Measurements from ENCODE around the gene KRT74. TPM values are rescaled to one million over a fixed set of nuclear protein-coding genes. Genes with fewer than 3 reads are reported as not detected.

Gene KRT74
- total and polyA plus RNA-seq, 10 donors: not detected

DNA sequence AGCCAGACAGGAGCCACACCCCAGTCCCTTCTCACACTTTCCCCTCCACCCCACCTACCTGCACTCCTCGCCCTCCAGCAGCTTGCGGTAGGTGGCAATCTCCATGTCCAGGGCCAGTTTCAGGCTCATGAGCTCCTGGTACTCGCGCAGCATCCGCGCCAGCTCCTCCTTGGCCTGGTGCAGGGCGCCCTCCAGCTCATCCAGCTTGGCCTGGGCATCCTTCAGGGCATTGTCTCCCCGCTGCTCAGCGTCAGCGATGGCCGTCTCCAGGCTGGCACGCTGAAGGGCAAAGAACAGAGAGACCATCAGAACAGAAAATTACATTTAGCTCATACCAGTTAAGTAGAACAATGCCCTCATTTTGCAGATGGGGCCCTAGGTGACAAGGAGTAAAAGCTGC is 5.5 kb downstream of the KRT74 start:
- no peaks in the 10 kb centered on the region for H3K9me3 ChIP-seq
- intact Hi-C loops (cut with DNase I; ENCODE audit: low total_unique reads): no loop called here
- H3K27me3 ChIP-seq (replicated peaks in 1 of 7): peaks cover 0 to 48% (median 0%) of the 10 kb centered on the region in 7 donors
- no peaks in the 10 kb centered on the region for H3K4me1 ChIP-seq
- no peaks in the 10 kb centered on the region for H3K36me3 ChIP-seq
- H3K27ac ChIP-seq: no peak overlapping the region
- H3K4me3 ChIP-seq: no peak overlapping the region
- WGBS, 5 donors: 87 to 97% (median 95%) methylated on average over 12 of the region's 12 CpGs
- TF ChIP-seq POLR2A (IDR thresholded peaks at IDR 0.05): no peak
- TF ChIP-seq, protein P1, sequence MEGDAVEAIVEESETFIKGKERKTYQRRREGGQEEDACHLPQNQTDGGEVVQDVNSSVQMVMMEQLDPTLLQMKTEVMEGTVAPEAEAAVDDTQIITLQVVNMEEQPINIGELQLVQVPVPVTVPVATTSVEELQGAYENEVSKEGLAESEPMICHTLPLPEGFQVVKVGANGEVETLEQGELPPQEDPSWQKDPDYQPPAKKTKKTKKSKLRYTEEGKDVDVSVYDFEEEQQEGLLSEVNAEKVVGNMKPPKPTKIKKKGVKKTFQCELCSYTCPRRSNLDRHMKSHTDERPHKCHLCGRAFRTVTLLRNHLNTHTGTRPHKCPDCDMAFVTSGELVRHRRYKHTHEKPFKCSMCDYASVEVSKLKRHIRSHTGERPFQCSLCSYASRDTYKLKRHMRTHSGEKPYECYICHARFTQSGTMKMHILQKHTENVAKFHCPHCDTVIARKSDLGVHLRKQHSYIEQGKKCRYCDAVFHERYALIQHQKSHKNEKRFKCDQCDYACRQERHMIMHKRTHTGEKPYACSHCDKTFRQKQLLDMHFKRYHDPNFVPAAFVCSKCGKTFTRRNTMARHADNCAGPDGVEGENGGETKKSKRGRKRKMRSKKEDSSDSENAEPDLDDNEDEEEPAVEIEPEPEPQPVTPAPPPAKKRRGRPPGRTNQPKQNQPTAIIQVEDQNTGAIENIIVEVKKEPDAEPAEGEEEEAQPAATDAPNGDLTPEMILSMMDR (IDR thresholded peaks at IDR 0.05 in 8 of 11, conservative IDR thresholded peaks at IDR 0.05 in 3 of 11): no peak
- TF ChIP-seq POLR2AphosphoS5 (IDR thresholded peaks at IDR 0.05): no peak
- DNase-seq: no peak

DNA sequence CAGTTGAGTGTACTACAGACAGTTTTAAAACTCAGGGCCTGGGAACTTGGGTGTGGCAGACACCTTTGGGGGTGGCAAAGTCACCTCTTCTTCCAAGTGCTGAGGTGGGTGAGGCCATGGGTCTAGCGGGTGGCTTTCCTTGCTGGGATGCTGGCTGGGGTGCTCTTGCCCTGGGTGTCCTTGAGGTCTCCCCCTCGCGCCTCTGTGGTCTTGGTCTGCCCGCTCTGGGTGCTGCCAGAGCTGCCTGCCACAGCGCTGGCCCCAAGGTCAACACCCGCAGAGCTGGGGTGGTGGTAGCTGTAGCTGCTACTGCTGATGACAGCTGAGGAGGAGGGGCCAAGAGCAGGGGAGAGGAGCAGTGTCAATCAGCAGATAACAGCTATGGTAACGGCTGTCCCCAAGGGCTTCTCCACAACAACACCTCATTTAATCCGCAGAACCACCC is 6.8 kb downstream of the KRT74 start:
- TF ChIP-seq, protein P1 (IDR thresholded peaks at IDR 0.05 in 8 of 11, conservative IDR thresholded peaks at IDR 0.05 in 3 of 11): no peak
- TF ChIP-seq POLR2AphosphoS5 (IDR thresholded peaks at IDR 0.05): peak in 2 of 3 donors; percentile 25 to 36
- Histone ChIP-seq H3K36me3 (no peaks in the 10 kb centered on the region), H3K27me3 (replicated peaks in 1 of 7) (peaks cover 0 to 50% (median 0%) of the 10 kb centered on the region in 7 donors), H3K4me3 (no peak overlapping the region), H3K27ac (peak overlapping the region in 1 of 8 donors; percentile 38), H3K4me1 (no peaks in the 10 kb centered on the region), H3K9me3 (no peaks in the 10 kb centered on the region)
- 73 to 81% (median 74%) methylated on average over 7 to 8 of the region's 8 CpGs for WGBS, 5 donors
- peak; percentile 83 for DNase-seq
- intact Hi-C loops (cut with DNase I; ENCODE audit: low total_unique reads): no loop called here

DNA sequence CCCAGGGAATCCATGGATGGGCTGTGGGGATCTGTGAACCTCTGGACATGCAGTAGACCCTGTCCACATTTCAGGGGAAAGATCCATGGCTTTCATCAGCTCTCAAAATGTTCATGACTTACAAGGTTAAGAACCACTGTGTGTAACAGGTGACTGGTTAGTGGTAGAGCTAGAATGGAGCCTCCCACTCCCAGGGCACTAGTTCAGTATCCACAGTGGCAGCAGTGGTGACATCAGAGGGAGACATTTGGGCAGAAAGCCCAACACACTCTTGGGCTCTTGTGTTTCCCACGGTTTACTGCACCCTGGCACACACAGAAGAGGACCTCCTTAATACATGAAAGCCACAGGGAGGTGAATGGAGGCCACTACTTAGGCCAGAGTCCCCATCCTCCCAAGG is 9.1 kb downstream of the KRT74 start:
- Histone ChIP-seq H3K36me3 (no peaks in the 10 kb centered on the region), H3K4me3 (no peak overlapping the region), H3K27me3 (replicated peaks in 1 of 7) (peaks cover 0 to 43% (median 0%) of the 10 kb centered on the region in 7 donors), H3K9me3 (no peaks in the 10 kb centered on the region), H3K27ac (no peak overlapping the region), H3K4me1 (no peaks in the 10 kb centered on the region)
- no peak for TF ChIP-seq POLR2AphosphoS5 (IDR thresholded peaks at IDR 0.05)
- no peak for TF ChIP-seq POLR2A (IDR thresholded peaks at IDR 0.05)
- TF ChIP-seq, protein P1 (IDR thresholded peaks at IDR 0.05 in 8 of 11, conservative IDR thresholded peaks at IDR 0.05 in 3 of 11): no peak
- intact Hi-C loops (cut with DNase I; ENCODE audit: low total_unique reads): no loop called here
- 27 to 70% (median 50%) methylated on average over 1 of the region's 1 CpG for WGBS, 5 donors
- no peak for DNase-seq

DNA sequence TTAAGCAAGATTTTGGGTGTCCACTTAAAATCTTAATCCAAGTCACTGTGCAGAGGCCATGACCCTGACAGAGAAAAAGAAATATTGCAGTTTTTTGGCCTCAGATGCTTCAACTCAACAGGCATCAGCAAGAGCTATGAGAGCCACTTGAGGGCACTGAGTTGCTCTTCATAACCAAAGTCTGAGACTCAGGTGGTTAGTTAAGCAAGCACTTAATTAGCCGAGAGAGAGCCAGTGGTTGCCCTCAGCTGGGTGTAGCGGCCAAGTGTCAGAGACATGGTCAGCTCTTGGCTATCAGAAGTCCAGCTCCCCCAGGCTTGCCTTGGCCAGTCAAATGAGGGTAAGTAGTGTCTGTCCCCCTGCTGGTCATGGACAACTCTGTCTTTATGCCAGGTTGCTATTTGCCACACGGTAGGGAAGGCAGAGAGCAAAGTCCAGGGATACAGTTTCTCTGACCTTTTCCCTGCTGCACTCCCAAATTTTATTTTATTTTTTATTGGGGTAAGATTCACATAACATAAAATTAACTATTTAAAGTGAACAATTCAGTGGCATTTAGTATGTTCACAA is 11.7 kb downstream of the KRT74 start:
- Histone ChIP-seq H3K27ac (no peak overlapping the region), H3K36me3 (no peaks in the 10 kb centered on the region), H3K9me3 (no peaks in the 10 kb centered on the region), H3K4me1 (no peaks in the 10 kb centered on the region), H3K4me3 (no peak overlapping the region), H3K27me3 (replicated peaks in 1 of 7) (peaks cover 0 to 41% (median 0%) of the 10 kb centered on the region in 7 donors)
- 61 to 73% (median 71%) methylated on average over 3 of the region's 3 CpGs for WGBS, 5 donors
- TF ChIP-seq POLR2A (IDR thresholded peaks at IDR 0.05): no peak
- TF ChIP-seq, protein P1 (IDR thresholded peaks at IDR 0.05 in 8 of 11, conservative IDR thresholded peaks at IDR 0.05 in 3 of 11): peak in 1 of 11 experiments; percentile 12
- DNase-seq: peak; percentile 18
- intact Hi-C loops (cut with DNase I; ENCODE audit: low total_unique reads): no loop called here
